ENCODE measurements around the gene COL23A1. TPM values are rescaled to one million over a fixed set of nuclear protein-coding genes. Genes with fewer than 3 reads are reported as not detected.

The COL23A1 gene
- total RNA-seq, 1 experiment from 2014 or later: not detected

GRCh38 chr5:178453224-178453623, 137.0 kb downstream of the COL23A1 start:
- Histone ChIP-seq H3K36me3 (ENCODE audit: insufficient read depth, low read length, poor library complexity, severe bottlenecking) (no peaks in the 10 kb centered on the region), H3K4me3 (ENCODE audit: low read depth, low read length, poor library complexity, severe bottlenecking) (no peak overlapping the region), H3K9me3 (ENCODE audit: low read depth, low read length, poor library complexity, severe bottlenecking) (no peaks in the 10 kb centered on the region), H3K4me1 (ENCODE audit: insufficient read depth, low read length, poor library complexity, severe bottlenecking) (no peaks in the 10 kb centered on the region), H3K27me3 (replicated peaks; ENCODE audit: insufficient read depth, low read depth, low read length, poor library complexity) (no peaks in the 10 kb centered on the region), H3K27ac (ENCODE audit: low read depth, low read length, poor library complexity, severe bottlenecking) (no peak overlapping the region)
- intact Hi-C loops (cut with micrococcal nuclease; ENCODE audit: unreplicated experiment): no loop called here
- ChIA-PET CTCF (no interaction called here), POLR2A (ENCODE audit: low non-redundant PET) (no interaction called here)
- TF ChIP-seq EZH2 (IDR thresholded peaks at IDR 0.05; ENCODE audit: borderline replicate concordance, low read depth, low read length, poor library complexity, severe bottlenecking): no peak
- TF ChIP-seq CTCF (conservative IDR thresholded peaks at IDR 0.05; ENCODE audit: low read depth, low read length): no peak
- no TSS peak for BruUV-seq (replicated peaks)
- no peak for DNase-seq (ENCODE audit: low spot score)

GRCh38 chr5:178450121-178451028, 139.8 kb downstream of the COL23A1 start:
- no peak for DNase-seq (ENCODE audit: low spot score)
- ChIA-PET POLR2A (ENCODE audit: low non-redundant PET) (no interaction called here), CTCF (no interaction called here)
- no peak overlapping the region for H3K4me3 ChIP-seq (ENCODE audit: low read depth, low read length, poor library complexity, severe bottlenecking)
- H3K36me3 ChIP-seq (ENCODE audit: insufficient read depth, low read length, poor library complexity, severe bottlenecking): no peaks in the 10 kb centered on the region
- TF ChIP-seq CTCF (conservative IDR thresholded peaks at IDR 0.05; ENCODE audit: low read depth, low read length): no peak
- TF ChIP-seq EZH2 (IDR thresholded peaks at IDR 0.05; ENCODE audit: borderline replicate concordance, low read depth, low read length, poor library complexity, severe bottlenecking): no peak
- H3K4me1 ChIP-seq (ENCODE audit: insufficient read depth, low read length, poor library complexity, severe bottlenecking): no peaks in the 10 kb centered on the region
- BruUV-seq (replicated peaks): no TSS peak
- no peak overlapping the region for H3K27ac ChIP-seq (ENCODE audit: low read depth, low read length, poor library complexity, severe bottlenecking)
- intact Hi-C loops (cut with micrococcal nuclease; ENCODE audit: unreplicated experiment): no loop called here
- H3K9me3 ChIP-seq (ENCODE audit: low read depth, low read length, poor library complexity, severe bottlenecking): no peaks in the 10 kb centered on the region
- no peaks in the 10 kb centered on the region for H3K27me3 ChIP-seq (replicated peaks; ENCODE audit: insufficient read depth, low read depth, low read length, poor library complexity)

GRCh38 chr5:178449163-178450070, 140.8 kb downstream of the COL23A1 start:
- Histone ChIP-seq H3K27ac (ENCODE audit: low read depth, low read length, poor library complexity, severe bottlenecking) (no peak overlapping the region), H3K4me3 (ENCODE audit: low read depth, low read length, poor library complexity, severe bottlenecking) (no peak overlapping the region), H3K36me3 (ENCODE audit: insufficient read depth, low read length, poor library complexity, severe bottlenecking) (no peaks in the 10 kb centered on the region), H3K27me3 (replicated peaks; ENCODE audit: insufficient read depth, low read depth, low read length, poor library complexity) (no peaks in the 10 kb centered on the region), H3K4me1 (ENCODE audit: insufficient read depth, low read length, poor library complexity, severe bottlenecking) (no peaks in the 10 kb centered on the region), H3K9me3 (ENCODE audit: low read depth, low read length, poor library complexity, severe bottlenecking) (no peaks in the 10 kb centered on the region)
- intact Hi-C loops (cut with micrococcal nuclease; ENCODE audit: unreplicated experiment): no loop called here
- CTCF ChIA-PET: no interaction called here
- POLR2A ChIA-PET (ENCODE audit: low non-redundant PET): no interaction called here
- TF ChIP-seq EZH2 (IDR thresholded peaks at IDR 0.05; ENCODE audit: borderline replicate concordance, low read depth, low read length, poor library complexity, severe bottlenecking): no peak
- no peak for TF ChIP-seq CTCF (conservative IDR thresholded peaks at IDR 0.05; ENCODE audit: low read depth, low read length)
- DNase-seq (ENCODE audit: low spot score): no peak
- BruUV-seq (replicated peaks): no TSS peak
